Erythroblast (primary cell): ENCODE data around the gene MTREX.

ENCODE experiments used
- GATA1 ChIP-seq: IDR thresholded peaks from 2 replicates; pipeline ENCODE4 v1.6.1; 2011; ENCODE audit warnings: low read depth, mild to moderate bottlenecking, control low read depth, low read length, moderate library complexity
- POLR2A ChIP-seq: IDR thresholded peaks from 2 replicates; pipeline ENCODE4 v1.6.1; 2011; ENCODE audit warnings: mild to moderate bottlenecking, low read length

DNA sequence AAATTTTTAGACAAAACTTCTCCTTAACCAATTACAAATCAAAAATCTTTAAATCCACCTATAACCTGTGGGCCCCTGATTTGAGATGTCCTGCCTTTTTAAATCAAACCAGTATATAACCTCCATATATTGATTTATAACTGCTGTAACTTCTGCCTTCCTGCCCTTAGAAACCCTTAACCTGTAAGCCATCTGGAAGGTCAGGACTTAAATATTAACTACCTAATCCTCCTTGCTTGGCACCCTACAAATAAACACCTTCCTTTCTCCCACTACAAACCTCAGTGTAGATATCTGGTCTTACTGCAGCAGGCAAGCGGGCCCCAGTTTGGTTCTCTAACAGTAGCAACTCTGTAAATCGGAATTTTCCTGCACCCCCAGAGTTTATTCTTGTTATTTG is 83.9 kb downstream of the MTREX start:
- no peak for TF ChIP-seq POLR2A
- TF ChIP-seq GATA1, result no peak
